HG03469 (cell line): ENCODE measurements around the gene CACNA2D2.

Experiments
- ATAC-seq: cut with Tn5 transposase; IDR thresholded peaks from one replicate; pipeline ENCODE4 v1.9.1; 2021; ENCODE audit warnings: mild to moderate bottlenecking, moderate library complexity, moderate number of reproducible peaks; ENCODE audit not compliant: unreplicated experiment

The CACNA2D2 gene

GRCh38 chr3:50319894-50320625, 183.4 kb downstream of the CACNA2D2 start:
- ATAC-seq: no peak

GRCh38 chr3:50319181-50319893, 184.1 kb downstream of the CACNA2D2 start:
- no peak for ATAC-seq

GRCh38 chr3:50318615-50319014, 184.8 kb downstream of the CACNA2D2 start:
- no peak for ATAC-seq

GRCh38 chr3:50318163-50318562, 185.3 kb downstream of the CACNA2D2 start:
- no peak for ATAC-seq

GRCh38 chr3:50317300-50317699, 186.1 kb downstream of the CACNA2D2 start:
- no peak for ATAC-seq

GRCh38 chr3:50316657-50317242, 186.7 kb downstream of the CACNA2D2 start:
- ATAC-seq: no peak

- ATAC-seq: no peak
Observed at GRCh38 chr3:50314816-50315215, 188.6 kb downstream of the CACNA2D2 start.

- no peak for ATAC-seq
Observed at GRCh38 chr3:50314342-50314741, 189.1 kb downstream of the CACNA2D2 start.
